K562 (cell line): ENCODE results near the gene SCN7A. TPM values are rescaled to one million over a fixed set of nuclear protein-coding genes. Genes with fewer than 3 reads are reported as not detected.

Experiments
- ATF1 ChIP-seq, 2 experiments: fragments of 450-650 bp in 1 of 2; IDR thresholded peaks; 2 replicates each; pipeline ENCODE4 v1.6.1; 2016; ENCODE audit warnings: missing compliant biosample characterization in 1 of 2, missing genetic modification characterization in 1 of 2
- CTBP1 ChIP-seq: fragments of 450-650 bp; IDR thresholded peaks from 2 replicates; pipeline ENCODE4 v1.6.1; 2016; ENCODE audit warnings: borderline replicate concordance
- DIDO1 ChIP-seq: fragments of 450-650 bp; IDR thresholded peaks from 2 replicates; pipeline ENCODE4 v1.6.1; 2016; ENCODE audit warnings: low read depth, missing biosample characterization, missing genetic modification characterization
- E4F1 ChIP-seq: fragments of 250-450 bp; sonication (Bioruptor Pico); IDR thresholded peaks from 2 replicates; pipeline ENCODE4 v1.5.0; 2021; ENCODE audit warnings: mild to moderate bottlenecking, borderline replicate concordance
- JUND ChIP-seq, 2 experiments: IDR thresholded peaks; 2 replicates in 1 of 2; 3 replicates in 1 of 2; pipeline ENCODE4 v1.6.1; 2011; ENCODE audit warnings: borderline replicate concordance in 2 of 2, low read depth in 2 of 2, low read length in 2 of 2, improper control_type of control experiment in 1 of 2, missing biosample characterization in 1 of 2, missing genetic modification characterization in 1 of 2, missing genetic modification reagents in 1 of 2
- MGA ChIP-seq: fragments of 450-650 bp; IDR thresholded peaks from 2 replicates; pipeline ENCODE4 v1.6.1; 2016; ENCODE audit warnings: mild to moderate bottlenecking, moderate library complexity
- TCF3 ChIP-seq: sonication (generic); formaldehyde crosslinking; IDR thresholded peaks from 2 replicates; pipeline ENCODE4 v1.4.0; 2020; ENCODE audit warnings: mild to moderate bottlenecking, missing genetic modification reagents
- TSC22D4 ChIP-seq: fragments of 450-650 bp; IDR thresholded peaks from 2 replicates; pipeline ENCODE4 v1.6.1; 2016; ENCODE audit warnings: missing genetic modification characterization, missing biosample characterization, control low read depth
- ZNF668 ChIP-seq: fragments of 250-450 bp; sonication (Bioruptor Pico); IDR thresholded peaks from 2 replicates; pipeline ENCODE4 v1.8.0; 2022; ENCODE audit warnings: mild to moderate bottlenecking, inconsistent platforms
- polyA plus RNA-seq, 8 experiments: library from polyadenylated mRNA; depleted of rRNA in 4 of 8; stranded (reverse) in 5 of 8; unstranded in 3 of 8; fragments of >200 nt; fragmentation: Nextera tagmentation in 2 of 8; fragmentation: Illumina TruSeq in 1 of 8; extraction: Ambion mirVana in 2 of 8; extraction: Trizol in 1 of 8; gene quantifications; 2 replicates each; pipeline versions ENCODE4 v1.2.1 to v1.2.3, GENCODE V29; 2011 to 2014; ENCODE audit warnings: inconsistent platforms in 1 of 8, missing spikeins in 1 of 8
- total RNA-seq, 7 experiments: library from RNA; depleted of rRNA in 6 of 7; stranded (reverse); fragments of >200 nt in 6 of 7; fragmentation: Illumina TruSeq in 2 of 7; extraction: Trizol in 2 of 7; gene quantifications; 2 replicates each; pipeline versions ENCODE4 v1.2.1 to v1.2.3, GENCODE V29; 2011 to 2021; ENCODE audit warnings: low replicate concordance in 1 of 7

The SCN7A gene
- total and polyA plus RNA-seq, 9 of the 15 experiments (the other 6 are each of a cell fraction or from before 2014, with no cell fraction given): under 0.01 to 0.05 (median 0.03) TPM; not detected in 3

GRCh38 chr2:166357068-166357949 lies 136.7 kb downstream of the SCN7A start (continued):
- TF ChIP-seq MGA (peak; percentile 40), DIDO1 (0 out of 2 replicates have a peak, but pooled peaks have one; percentile 20), E4F1 (CRISPR knock-in tag) (0 out of 2 replicates have a peak, but pooled peaks have one; percentile 18), JUND (IDR thresholded peaks at IDR 0.05; ENCODE audit: borderline replicate concordance, low read depth, low read length) (0 out of 2 replicates have a peak, but pooled peaks have one; percentile 28), JUND (tag; IDR thresholded peaks at IDR 0.05; ENCODE audit: borderline replicate concordance, low read depth, low read length) (peak; percentile 70; the same call in 2 of the 3 replicates), ATF1 (CRISPR knock-in tag; IDR thresholded peaks at IDR 0.05) (no peak), ATF1 (tag; IDR thresholded peaks at IDR 0.05) (peak; percentile 73), TSC22D4 (tag) (no peak), TCF3 (0 out of 2 replicates have a peak, but pooled peaks have one; percentile 28), ZNF668 (CRISPR knock-in tag) (peak; percentile 13; the same call in 1 of the 2 replicates), CTBP1 (peak; percentile 43; the same call in 1 of the 2 replicates)
